WI38 (cell line): ENCODE measurements around the gene SFT2D1.
A peak's percentile ranks its signal among the peaks of the same experiment; 100 is the strongest.

Source experiments
- H3K4me3 ChIP-seq: 2 replicates; pipeline ENCODE4 v1.5.1; 2011; ENCODE audit warnings: low read depth, mild to moderate bottlenecking, control low read depth, low read length
- TF ChIP-seq, protein P1 (sequence below): IDR thresholded peaks from 2 replicates; pipeline ENCODE4 v1.5.1; 2012; ENCODE audit warnings: low read depth, mild to moderate bottlenecking, control low read depth, low read length

The SFT2D1 gene

DNA sequence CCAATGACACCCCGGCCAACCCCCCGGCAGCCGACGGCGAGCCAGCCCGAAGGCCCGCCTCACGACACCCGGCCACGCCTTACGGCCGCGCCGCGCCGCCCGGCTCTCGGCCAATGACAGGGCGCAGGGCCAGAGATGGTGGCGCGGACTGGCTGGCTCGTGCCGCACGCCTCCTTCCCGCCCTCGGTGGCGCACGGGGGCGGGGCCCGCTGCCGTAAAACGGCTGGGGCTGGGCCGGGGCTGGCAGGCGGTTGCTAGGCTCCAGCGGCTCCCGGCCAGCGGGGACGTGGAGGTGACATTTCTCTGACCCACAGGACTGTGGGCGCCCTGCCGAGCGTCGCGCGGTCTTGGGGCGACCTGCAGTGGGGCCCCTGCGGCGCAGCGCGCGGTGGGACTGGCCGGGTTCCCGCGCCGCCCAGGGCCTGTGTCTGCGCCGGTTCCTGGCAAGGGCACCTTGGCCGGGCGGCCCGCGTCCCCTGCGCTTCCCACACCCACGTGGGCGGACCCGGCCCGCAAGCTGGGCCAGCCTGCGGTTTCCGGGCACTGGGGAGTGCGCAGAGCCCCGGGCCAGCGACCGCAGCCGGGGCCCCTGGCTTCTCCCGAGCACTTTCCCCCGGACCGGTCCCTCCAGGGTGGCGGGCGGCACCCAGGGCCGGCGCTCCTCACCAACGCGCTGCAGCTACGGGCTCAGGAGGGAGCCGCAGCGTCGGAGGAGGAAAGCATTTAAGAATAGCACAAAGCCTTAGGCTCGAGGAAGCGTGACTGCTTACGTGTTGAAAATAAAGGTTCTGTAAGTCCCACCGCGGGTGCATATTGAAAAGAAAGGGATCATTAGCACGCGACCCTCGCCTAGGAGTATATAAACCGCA, 40.8 kb upstream of the SFT2D1 start, which contains the start of gene MPC1:
Gene MPC1 (minus strand): TSS at position 8 of the 869 bp plus-strand sequence. CDS start 64 bp downstream, outside the sequence.
- H3K4me3 ChIP-seq: peak within 1 kb of the TSS; percentile 79
- TF ChIP-seq, protein P1, sequence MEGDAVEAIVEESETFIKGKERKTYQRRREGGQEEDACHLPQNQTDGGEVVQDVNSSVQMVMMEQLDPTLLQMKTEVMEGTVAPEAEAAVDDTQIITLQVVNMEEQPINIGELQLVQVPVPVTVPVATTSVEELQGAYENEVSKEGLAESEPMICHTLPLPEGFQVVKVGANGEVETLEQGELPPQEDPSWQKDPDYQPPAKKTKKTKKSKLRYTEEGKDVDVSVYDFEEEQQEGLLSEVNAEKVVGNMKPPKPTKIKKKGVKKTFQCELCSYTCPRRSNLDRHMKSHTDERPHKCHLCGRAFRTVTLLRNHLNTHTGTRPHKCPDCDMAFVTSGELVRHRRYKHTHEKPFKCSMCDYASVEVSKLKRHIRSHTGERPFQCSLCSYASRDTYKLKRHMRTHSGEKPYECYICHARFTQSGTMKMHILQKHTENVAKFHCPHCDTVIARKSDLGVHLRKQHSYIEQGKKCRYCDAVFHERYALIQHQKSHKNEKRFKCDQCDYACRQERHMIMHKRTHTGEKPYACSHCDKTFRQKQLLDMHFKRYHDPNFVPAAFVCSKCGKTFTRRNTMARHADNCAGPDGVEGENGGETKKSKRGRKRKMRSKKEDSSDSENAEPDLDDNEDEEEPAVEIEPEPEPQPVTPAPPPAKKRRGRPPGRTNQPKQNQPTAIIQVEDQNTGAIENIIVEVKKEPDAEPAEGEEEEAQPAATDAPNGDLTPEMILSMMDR: no peak

DNA sequence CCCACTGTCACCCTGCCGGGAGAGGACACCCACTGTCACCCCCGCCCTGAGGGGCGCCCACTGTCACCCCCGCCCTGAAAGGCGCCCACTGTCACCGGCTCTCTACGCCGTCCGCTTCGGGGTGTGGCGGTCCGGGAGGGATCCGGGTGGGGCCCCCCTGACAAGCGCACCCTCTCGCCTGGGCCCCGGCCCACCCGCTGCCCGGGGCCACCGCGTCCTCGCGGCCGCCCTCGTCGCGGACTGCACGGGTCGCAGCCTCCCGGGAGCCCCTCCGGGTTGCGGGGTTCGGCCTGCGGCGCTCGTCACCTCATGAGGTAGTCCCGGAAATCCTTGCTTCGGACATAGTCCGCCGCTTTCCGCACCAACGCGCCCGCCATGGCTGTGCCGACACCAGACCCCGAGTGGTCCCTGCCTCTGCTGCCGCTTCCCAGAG, 40.2 kb upstream of the SFT2D1 start:
- TF ChIP-seq, protein P1: no peak
- peak overlapping the region; percentile 79 for H3K4me3 ChIP-seq

DNA sequence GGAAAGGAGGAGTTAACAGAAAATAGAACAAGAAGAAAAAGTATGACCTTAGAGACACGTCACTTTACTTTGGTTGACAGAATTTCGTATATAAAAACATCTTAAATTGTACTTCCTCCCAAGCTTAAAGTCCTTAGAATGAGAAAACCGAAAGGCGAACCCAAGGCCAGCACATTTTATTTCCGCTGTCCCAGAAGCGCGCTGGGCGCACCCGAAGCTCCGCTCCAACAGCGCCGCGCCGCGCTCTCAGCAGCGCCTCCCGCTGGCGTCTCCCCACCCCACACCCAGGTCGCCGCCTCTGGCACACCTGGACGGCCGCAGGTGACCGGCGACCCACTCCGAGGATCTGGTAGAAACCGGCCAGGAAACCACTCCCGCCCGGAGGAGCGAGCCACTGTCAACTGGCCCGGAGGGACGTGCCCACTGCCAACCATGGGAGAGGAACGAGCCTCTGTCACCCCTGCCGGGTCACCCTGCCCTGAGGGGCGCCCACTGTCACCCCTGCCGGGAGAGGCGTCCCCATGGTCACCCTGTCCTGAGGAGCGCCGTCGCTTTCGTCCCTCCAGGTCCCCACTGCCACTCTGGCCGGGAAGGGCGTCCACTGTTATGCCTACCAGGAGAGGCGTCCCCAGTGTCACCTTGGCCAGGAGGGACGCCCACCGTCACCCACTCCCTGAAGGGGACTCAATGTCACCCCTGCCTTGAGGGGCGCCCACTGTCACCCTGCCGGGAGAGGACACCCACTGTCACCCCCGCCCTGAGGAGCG, 39.6 kb upstream of the SFT2D1 start:
- H3K4me3 ChIP-seq: peak overlapping the region; percentile 79

DNA sequence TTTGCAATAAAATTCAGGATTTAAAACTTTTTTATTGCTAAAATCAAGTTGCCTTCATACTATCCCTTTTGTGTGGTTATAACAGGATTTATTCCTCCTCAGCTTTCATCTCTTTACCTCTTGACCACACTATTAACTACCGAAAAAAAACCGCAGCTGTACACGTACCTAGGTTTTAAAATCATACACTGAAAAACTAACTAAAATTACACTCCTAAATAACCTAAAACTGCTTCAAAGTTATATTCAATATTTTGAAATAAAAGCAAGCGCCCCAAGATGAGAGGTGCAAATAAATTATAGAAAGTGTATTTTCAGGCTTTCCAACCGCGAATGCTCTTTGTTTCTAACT, 39.0 kb upstream of the SFT2D1 start:
- peak overlapping the region; percentile 79 for H3K4me3 ChIP-seq
- TF ChIP-seq, protein P1: no peak

More for the DNA sequence above, 39.6 kb upstream of the SFT2D1 start:
- TF ChIP-seq, protein P1: peak; percentile 60

DNA sequence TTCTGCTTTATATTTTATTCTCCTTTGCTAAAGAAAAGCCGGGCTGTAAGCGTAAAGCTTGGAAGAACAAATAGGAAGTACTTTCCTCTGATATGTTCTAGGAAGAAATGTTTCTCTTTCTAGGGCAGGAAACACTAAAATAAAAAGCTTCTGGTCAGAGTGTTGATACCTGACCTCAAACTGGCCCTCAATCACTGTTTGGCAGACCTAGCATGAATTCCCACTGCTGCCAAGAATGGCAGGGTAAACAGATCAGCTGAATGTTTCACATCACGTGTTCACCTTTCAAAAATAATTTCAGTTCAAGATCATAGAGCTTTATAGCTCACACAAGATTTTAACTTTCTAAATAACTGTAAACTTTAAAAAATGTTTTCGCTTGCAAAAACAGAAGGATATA, 37.5 kb upstream of the SFT2D1 start:
- H3K4me3 ChIP-seq: no peak overlapping the region

DNA sequence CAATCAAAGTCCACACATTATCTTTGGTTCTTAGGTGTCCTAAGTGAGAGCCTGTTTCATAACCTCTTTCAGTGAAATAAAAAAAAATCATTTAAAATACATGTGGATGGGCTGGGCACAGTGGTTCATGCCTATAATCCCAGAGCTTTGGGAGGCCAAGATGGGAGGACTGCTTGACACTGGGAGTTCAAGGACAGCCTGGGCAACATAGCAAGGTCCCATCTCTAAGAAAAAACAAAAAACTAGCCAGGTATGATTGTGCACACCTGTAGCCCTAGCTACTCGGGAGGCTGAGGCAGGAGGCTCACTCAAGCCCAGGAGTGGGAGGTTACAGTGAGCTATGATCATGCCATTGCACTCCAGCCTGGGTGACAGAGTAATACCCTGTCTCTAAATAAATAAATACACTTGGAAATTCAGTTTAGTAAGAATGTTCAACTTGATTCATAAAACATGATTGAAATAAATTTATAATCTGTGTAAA, 36.8 kb upstream of the SFT2D1 start:
- H3K4me3 ChIP-seq: no peak overlapping the region
- TF ChIP-seq, protein P1: no peak

More for the DNA sequence above, 37.5 kb upstream of the SFT2D1 start:
- TF ChIP-seq, protein P1: no peak
